Measurements from ENCODE around the gene FHL1.

DNA sequence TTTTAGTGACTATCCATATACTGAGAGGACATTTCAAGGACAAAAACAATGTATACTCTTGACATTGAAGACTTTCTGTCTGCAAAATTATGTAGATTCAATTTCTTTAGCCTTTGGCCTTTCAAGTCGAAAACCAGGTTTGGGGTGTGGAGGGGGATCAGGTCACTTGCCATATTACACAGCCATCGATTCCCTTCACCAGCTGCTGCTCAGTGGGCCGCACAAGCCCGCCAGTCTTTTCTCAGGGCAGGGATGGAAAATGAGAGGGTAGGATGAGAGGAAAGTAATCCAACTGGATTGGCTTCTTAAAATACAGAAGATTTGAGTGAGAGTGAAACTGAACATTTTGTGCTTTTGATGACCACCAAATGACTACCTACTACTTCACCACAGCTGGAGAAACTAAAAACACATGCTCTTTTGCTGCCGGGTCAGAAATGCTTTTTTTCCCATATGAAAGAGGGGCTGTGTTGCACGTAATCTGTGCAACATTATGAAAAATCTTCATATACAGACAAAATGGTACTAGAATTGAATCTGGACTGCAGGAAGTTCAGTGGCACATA is 51.4 kb downstream of the FHL1 start:
- TF ChIP-seq, protein P1, sequence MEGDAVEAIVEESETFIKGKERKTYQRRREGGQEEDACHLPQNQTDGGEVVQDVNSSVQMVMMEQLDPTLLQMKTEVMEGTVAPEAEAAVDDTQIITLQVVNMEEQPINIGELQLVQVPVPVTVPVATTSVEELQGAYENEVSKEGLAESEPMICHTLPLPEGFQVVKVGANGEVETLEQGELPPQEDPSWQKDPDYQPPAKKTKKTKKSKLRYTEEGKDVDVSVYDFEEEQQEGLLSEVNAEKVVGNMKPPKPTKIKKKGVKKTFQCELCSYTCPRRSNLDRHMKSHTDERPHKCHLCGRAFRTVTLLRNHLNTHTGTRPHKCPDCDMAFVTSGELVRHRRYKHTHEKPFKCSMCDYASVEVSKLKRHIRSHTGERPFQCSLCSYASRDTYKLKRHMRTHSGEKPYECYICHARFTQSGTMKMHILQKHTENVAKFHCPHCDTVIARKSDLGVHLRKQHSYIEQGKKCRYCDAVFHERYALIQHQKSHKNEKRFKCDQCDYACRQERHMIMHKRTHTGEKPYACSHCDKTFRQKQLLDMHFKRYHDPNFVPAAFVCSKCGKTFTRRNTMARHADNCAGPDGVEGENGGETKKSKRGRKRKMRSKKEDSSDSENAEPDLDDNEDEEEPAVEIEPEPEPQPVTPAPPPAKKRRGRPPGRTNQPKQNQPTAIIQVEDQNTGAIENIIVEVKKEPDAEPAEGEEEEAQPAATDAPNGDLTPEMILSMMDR (IDR thresholded peaks at IDR 0.05), result no peak
- TF ChIP-seq POLR2A (IDR thresholded peaks at IDR 0.05), result no peak

Measured in lower leg skin (tissue), 3 donors.